IPS-18c (cell line): ENCODE measurements around the gene ANKRD2.
"Not testable (repeated sequence)": the region's sequence is repeated elsewhere in the genome, so short reads cannot be mapped to it uniquely, and the experiment has no call there.

Experiments used
- H3K4me3 ChIP-seq: 2 replicates; pipeline ENCODE4 v1.7.0; 2013; ENCODE audit warnings: low read depth, mild to moderate bottlenecking, low read length, moderate library complexity; ENCODE audit not compliant: insufficient read depth
- H3K9me3 ChIP-seq: one replicate; pipeline ENCODE4 v1.6.1; 2013; ENCODE audit warnings: mild to moderate bottlenecking, low read length, moderate library complexity; ENCODE audit not compliant: control insufficient read depth, insufficient read depth

Gene ANKRD2

GRCh38 chr10:97542169-97543024, 30.2 kb upstream of the ANKRD2 start:
- Histone ChIP-seq H3K4me3 (no peak overlapping the region), H3K9me3 (no peaks in the 10 kb centered on the region)

GRCh38 chr10:97543025-97543546, 29.5 kb upstream of the ANKRD2 start:
- Histone ChIP-seq H3K4me3 (no peak overlapping the region), H3K9me3 (no peaks in the 10 kb centered on the region)

GRCh38 chr10:97546456-97547270, 25.9 kb upstream of the ANKRD2 start:
- Histone ChIP-seq H3K9me3 (no peaks in the 10 kb centered on the region), H3K4me3 (no peak overlapping the region)

- H3K4me3 ChIP-seq, result no peak overlapping the region
- no peaks in the 10 kb centered on the region for H3K9me3 ChIP-seq
Observed at GRCh38 chr10:97547271-97547600, 25.3 kb upstream of the ANKRD2 start.

GRCh38 chr10:97547962-97548361, 24.6 kb upstream of the ANKRD2 start:
- Histone ChIP-seq H3K9me3 (no peaks in the 10 kb centered on the region), H3K4me3 (no peak overlapping the region)

GRCh38 chr10:97548828-97549455, 23.6 kb upstream of the ANKRD2 start:
- Histone ChIP-seq H3K9me3 (no peaks in the 10 kb centered on the region), H3K4me3 (no peak overlapping the region)

- no peak overlapping the region for H3K4me3 ChIP-seq
- H3K9me3 ChIP-seq, result no peaks in the 10 kb centered on the region
Observed at GRCh38 chr10:97549587-97550322, 22.8 kb upstream of the ANKRD2 start.

GRCh38 chr10:97550336-97551149, 22.0 kb upstream of the ANKRD2 start:
- no peak overlapping the region for H3K4me3 ChIP-seq

GRCh38 chr10:97551271-97551670, 21.3 kb upstream of the ANKRD2 start:
- no peaks in the 10 kb centered on the region for H3K9me3 ChIP-seq
- no peak overlapping the region for H3K4me3 ChIP-seq

More at GRCh38 chr10:97550336-97551149, 22.0 kb upstream of the ANKRD2 start:
- no peaks in the 10 kb centered on the region for H3K9me3 ChIP-seq

GRCh38 chr10:97553575-97554031, 19.0 kb upstream of the ANKRD2 start:
- no peaks in the 10 kb centered on the region for H3K9me3 ChIP-seq

GRCh38 chr10:97554336-97554735, 18.2 kb upstream of the ANKRD2 start:
- H3K4me3 ChIP-seq, H3K9me3 ChIP-seq: not testable (repeated sequence)

More at GRCh38 chr10:97553575-97554031, 19.0 kb upstream of the ANKRD2 start:
- no peak overlapping the region for H3K4me3 ChIP-seq

GRCh38 chr10:97555541-97555940, 17.0 kb upstream of the ANKRD2 start:
- H3K4me3 ChIP-seq, H3K9me3 ChIP-seq: not testable (repeated sequence)

- not testable (repeated sequence) for H3K4me3 ChIP-seq, H3K9me3 ChIP-seq
Observed at GRCh38 chr10:97560731-97561381, 11.7 kb upstream of the ANKRD2 start.

- H3K4me3 ChIP-seq, result not testable (repeated sequence)
Observed at GRCh38 chr10:97561386-97562077, 11.0 kb upstream of the ANKRD2 start.

GRCh38 chr10:97562329-97562728, 10.2 kb upstream of the ANKRD2 start:
- not testable (repeated sequence) for H3K9me3 ChIP-seq, H3K4me3 ChIP-seq

More at GRCh38 chr10:97561386-97562077, 11.0 kb upstream of the ANKRD2 start:
- H3K9me3 ChIP-seq, result not testable (repeated sequence)
